ENCODE results near the gene KLHL17. TPM values are rescaled to one million over a fixed set of nuclear protein-coding genes. Genes with fewer than 3 reads are reported as not detected.

Gene KLHL17
- total and polyA plus RNA-seq, 4 donors = 0.98 to 5.4 (median 2.1) TPM

- no peak for TF ChIP-seq REST (IDR thresholded peaks at IDR 0.05)
- TF ChIP-seq SP1 (IDR thresholded peaks at IDR 0.05) = no peak
- TF ChIP-seq EGR1 (IDR thresholded peaks at IDR 0.05; ENCODE audit: low read depth in 2 of 2) = no peak
- TF ChIP-seq JUND (IDR thresholded peaks at IDR 0.05) = no peak
- no peak for TF ChIP-seq ATF3 (IDR thresholded peaks at IDR 0.05)
- TF ChIP-seq CTCF (IDR thresholded peaks at IDR 0.05; ENCODE audit: low read depth, low read length, missing input control) = no peak
- no peak for TF ChIP-seq FOXA1 (IDR thresholded peaks at IDR 0.05)
- no peak for TF ChIP-seq RAD21 (IDR thresholded peaks at IDR 0.05)
- no peak for TF ChIP-seq FOXA2 (IDR thresholded peaks at IDR 0.05)
Measured at GRCh38 chr1:966704-967300, 6.4 kb downstream of the KLHL17 start (continued).

- Histone ChIP-seq H3K9ac (ENCODE audit: low read depth in 1 of 2, low read length in 2 of 2) (no peak overlapping the region), H3K27me3 (ENCODE audit: control insufficient read depth in 4 of 4, insufficient read depth in 4 of 4, low read length in 3 of 4) (peaks cover 0 to 14% (median 1%) of the 10 kb centered on the region in 4 donors), H3K27ac (ENCODE audit: low read depth in 1 of 2, low read length in 2 of 2) (no peak overlapping the region), H3K4me1 (ENCODE audit: control insufficient read depth in 4 of 4, insufficient read depth in 4 of 4, low read length in 3 of 4) (peaks cover 3 to 12% (median 9%) of the 10 kb centered on the region in 4 donors), H3K4me3 (ENCODE audit: low read depth in 1 of 3, low read length in 3 of 3) (no peak overlapping the region), H3K36me3 (ENCODE audit: control insufficient read depth in 4 of 4, insufficient read depth in 3 of 4, low read depth in 1 of 4, low read length in 3 of 4) (peaks cover 0 to 4% (median 0%) of the 10 kb centered on the region in 4 donors), H3K9me3 (ENCODE audit: control insufficient read depth in 4 of 4, low read length in 3 of 4) (no peaks in the 10 kb centered on the region)
- no peak for TF ChIP-seq ZBTB33 (IDR thresholded peaks at IDR 0.05)
- TF ChIP-seq RXRA (IDR thresholded peaks at IDR 0.05) = no peak
- TF ChIP-seq NR2F2 (IDR thresholded peaks at IDR 0.05) = no peak
- no peak for TF ChIP-seq JUND (IDR thresholded peaks at IDR 0.05)
- no peak for TF ChIP-seq FOXA1 (IDR thresholded peaks at IDR 0.05)
- no peak for TF ChIP-seq SP1 (IDR thresholded peaks at IDR 0.05)
- TF ChIP-seq GABPA (IDR thresholded peaks at IDR 0.05 in 1 of 2, conservative IDR thresholded peaks at IDR 0.05 in 1 of 2) = no peak
- TF ChIP-seq TAF1 (conservative IDR thresholded peaks at IDR 0.05) = no peak
- no peak for TF ChIP-seq HNF4G (IDR thresholded peaks at IDR 0.05)
- no peak for TF ChIP-seq EGR1 (IDR thresholded peaks at IDR 0.05; ENCODE audit: low read depth in 2 of 2)
- DNase-seq (ENCODE audit: low spot score) = no peak
- WGBS = 78% methylated on average over 23 of the region's 23 CpGs
Measured at GRCh38 chr1:967466-968343, 7.3 kb downstream of the KLHL17 start.
